ENCODE measurements around the gene HEXIM2. TPM values are rescaled to one million over a fixed set of nuclear protein-coding genes. Genes with fewer than 3 reads are reported as not detected.
A peak's percentile ranks its signal among the peaks of the same experiment; 100 is the strongest.

HEXIM2 gene
- total RNA-seq, 2 donors from 2014 or later = 12.9 to 13.1 TPM

- H3K27ac ChIP-seq (ENCODE audit: low read depth, low read length) = no peak overlapping the region
- no peak overlapping the region for H3K27ac Mint-ChIP-seq
Measured at GRCh38 chr17:45150911-45151809, 10.5 kb upstream of the HEXIM2 start.

GRCh38 chr17:45155029-45155428 is 6.6 kb upstream of the HEXIM2 start:
- no peak overlapping the region for H3K4me3 Mint-ChIP-seq
- H3K4me1 Mint-ChIP-seq = peaks cover 25% of the 10 kb centered on the region
- no peaks in the 10 kb centered on the region for H3K9me3 Mint-ChIP-seq
- no peaks in the 10 kb centered on the region for H3K36me3 ChIP-seq (ENCODE audit: control insufficient read depth, insufficient read depth, low read length)
- peaks cover 5% of the 10 kb centered on the region for H3K4me1 ChIP-seq (ENCODE audit: control insufficient read depth, insufficient read depth, low read length)
- no peaks in the 10 kb centered on the region for H3K9me3 ChIP-seq (ENCODE audit: control insufficient read depth, low read length)
- no peak overlapping the region for H3K27ac Mint-ChIP-seq
- H3K27me3 Mint-ChIP-seq (ENCODE audit: insufficient read depth) = no peaks in the 10 kb centered on the region
- DNase-seq = no peak
- whole genome bisulfite sequencing, 2 experiments (ENCODE audit: insufficient coverage in 1 of 2, insufficient read length in 1 of 2) = 78 to 98% methylated on average over 3 to 4 of the region's 4 CpGs
- no peak overlapping the region for H3K27ac ChIP-seq (ENCODE audit: low read depth, low read length)
- TF ChIP-seq CTCF (conservative IDR thresholded peaks at IDR 0.05) = no peak
- no peak overlapping the region for H3K4me3 ChIP-seq (ENCODE audit: low read length)
- no peaks in the 10 kb centered on the region for H3K36me3 Mint-ChIP-seq (ENCODE audit: low read depth)
- H3K9ac ChIP-seq (ENCODE audit: extremely low read depth, low read length, poor library complexity, severe bottlenecking) = no peak overlapping the region
- no peaks in the 10 kb centered on the region for H3K27me3 ChIP-seq (ENCODE audit: control insufficient read depth, insufficient read depth, low read length, poor library complexity, severe bottlenecking)

More at GRCh38 chr17:45150911-45151809, 10.5 kb upstream of the HEXIM2 start:
- H3K4me1 ChIP-seq (ENCODE audit: control insufficient read depth, insufficient read depth, low read length) = peaks cover 10% of the 10 kb centered on the region
- Mint-ChIP-seq H3K36me3 (ENCODE audit: low read depth) (no peaks in the 10 kb centered on the region), H3K27me3 (ENCODE audit: insufficient read depth) (no peaks in the 10 kb centered on the region), H3K4me1 (peaks cover 23% of the 10 kb centered on the region), H3K4me3 (peak overlapping the region; percentile 96), H3K9me3 (no peaks in the 10 kb centered on the region)
- 50 to 54% methylated on average over 7 to 8 of the region's 8 CpGs for WGBS, 2 experiments (ENCODE audit: insufficient coverage in 1 of 2, insufficient read length in 1 of 2)
- no peak for TF ChIP-seq CTCF (conservative IDR thresholded peaks at IDR 0.05)
- peak overlapping the region; percentile 99 for H3K4me3 ChIP-seq (ENCODE audit: low read length)
- no peaks in the 10 kb centered on the region for H3K9me3 ChIP-seq (ENCODE audit: control insufficient read depth, low read length)
- H3K27me3 ChIP-seq (ENCODE audit: control insufficient read depth, insufficient read depth, low read length, poor library complexity, severe bottlenecking) = no peaks in the 10 kb centered on the region
- H3K9ac ChIP-seq (ENCODE audit: extremely low read depth, low read length, poor library complexity, severe bottlenecking) = peak overlapping the region; percentile 89
- no peak for DNase-seq
- no peaks in the 10 kb centered on the region for H3K36me3 ChIP-seq (ENCODE audit: control insufficient read depth, insufficient read depth, low read length)

GRCh38 chr17:45155483-45155882 is 6.2 kb upstream of the HEXIM2 start:
- Mint-ChIP-seq H3K9me3 (no peaks in the 10 kb centered on the region), H3K36me3 (ENCODE audit: low read depth) (no peaks in the 10 kb centered on the region), H3K27ac (no peak overlapping the region), H3K4me1 (peaks cover 28% of the 10 kb centered on the region), H3K27me3 (ENCODE audit: insufficient read depth) (no peaks in the 10 kb centered on the region), H3K4me3 (no peak overlapping the region)
- TF ChIP-seq CTCF (conservative IDR thresholded peaks at IDR 0.05) = no peak
- 99 to 100% methylated on average over 2 of the region's 2 CpGs for WGBS, 2 experiments (ENCODE audit: insufficient coverage in 1 of 2, insufficient read length in 1 of 2)
- no peak overlapping the region for H3K9ac ChIP-seq (ENCODE audit: extremely low read depth, low read length, poor library complexity, severe bottlenecking)
- no peak overlapping the region for H3K4me3 ChIP-seq (ENCODE audit: low read length)
- no peaks in the 10 kb centered on the region for H3K9me3 ChIP-seq (ENCODE audit: control insufficient read depth, low read length)
- no peaks in the 10 kb centered on the region for H3K36me3 ChIP-seq (ENCODE audit: control insufficient read depth, insufficient read depth, low read length)
- no peaks in the 10 kb centered on the region for H3K27me3 ChIP-seq (ENCODE audit: control insufficient read depth, insufficient read depth, low read length, poor library complexity, severe bottlenecking)
- no peak for DNase-seq
- no peak overlapping the region for H3K27ac ChIP-seq (ENCODE audit: low read depth, low read length)
- H3K4me1 ChIP-seq (ENCODE audit: control insufficient read depth, insufficient read depth, low read length) = peaks cover 5% of the 10 kb centered on the region

Data from endodermal cell (in vitro differentiated cells).